OCI-LY7 (cell line): ENCODE data around the gene MCRIP2. TPM values are rescaled to one million over a fixed set of nuclear protein-coding genes. Genes with fewer than 3 reads are reported as not detected.

Experiments used
- BruUV-seq: library from RNA; stranded (reverse); fragments of 400-500 nt; replicated peaks from 2 replicates; lab custom pipeline; 2021; lab: Mats Ljungman, UMichigan
- CTCF ChIA-PET: fragments of 300-600 bp; sonication (Branson Sonifier 250); formaldehyde crosslinking; loops from one replicate; lab custom pipeline; 2022; ENCODE audit warnings: antibody characterized with exemption; ENCODE audit not compliant: unreplicated experiment; lab: Charles Lee
- POLR2A ChIA-PET: fragments of 300-600 bp; sonication (Branson Sonifier 250); formaldehyde crosslinking; loops from one replicate; lab custom pipeline; 2022; ENCODE audit warnings: antibody characterized with exemption; lab: Charles Lee
- DNase-seq: peaks from one replicate; pipeline ENCODE4 v3.0.0-alpha.2; 2015; ENCODE audit warnings: low spot score
- H2AFZ ChIP-seq: fragments of 200-600 bp; sonication (generic), shearing (Covaris generic); 2 replicates; pipeline ENCODE4 v1.6.1; 2014; ENCODE audit warnings: mild to moderate bottlenecking, antibody characterized with exemption, low read length, moderate library complexity
- H3K27ac ChIP-seq: fragments of 200-600 bp; sonication (generic); 2 replicates; pipeline ENCODE4 v1.5.1; 2014; ENCODE audit warnings: mixed run types, low read depth, mild to moderate bottlenecking, moderate library complexity, low read length, inconsistent platforms; ENCODE audit not compliant: poor library complexity, severe bottlenecking
- H3K36me3 ChIP-seq: fragments of 200-600 bp; sonication (generic); 2 replicates; pipeline ENCODE4 v1.6.1; 2014; ENCODE audit warnings: mild to moderate bottlenecking, antibody characterized with exemption, low read length, moderate library complexity, mixed read lengths; ENCODE audit not compliant: insufficient read depth
- H3K4me1 ChIP-seq: fragments of 200-600 bp; sonication (generic); 2 replicates; pipeline ENCODE4 v1.5.1; 2014; ENCODE audit warnings: mild to moderate bottlenecking, low read length; ENCODE audit not compliant: insufficient read depth, poor library complexity, severe bottlenecking
- H3K4me2 ChIP-seq: fragments of 200-600 bp; sonication (generic); 2 replicates; pipeline ENCODE4 v1.6.1; 2014; ENCODE audit warnings: mild to moderate bottlenecking, low read length
- H3K4me3 ChIP-seq: fragments of 200-600 bp; sonication (generic); 2 replicates; pipeline ENCODE4 v1.5.1; 2014; ENCODE audit warnings: mild to moderate bottlenecking, low read depth, low read length; ENCODE audit not compliant: poor library complexity, severe bottlenecking
- H3K79me2 ChIP-seq: fragments of 200-600 bp; sonication (generic); 2 replicates; pipeline ENCODE4 v1.6.1; 2016; ENCODE audit warnings: low read depth, mild to moderate bottlenecking, low read length, moderate library complexity, mixed read lengths; ENCODE audit not compliant: insufficient read depth
- H3K9me2 ChIP-seq: fragments of 200-600 bp; sonication (generic); 2 replicates; pipeline ENCODE4 v1.6.1; 2016; ENCODE audit warnings: mild to moderate bottlenecking, low read length, mixed read lengths; ENCODE audit not compliant: insufficient read depth
- H3K9me3 ChIP-seq: fragments of 200-600 bp; sonication (generic); 2 replicates; pipeline ENCODE4 v1.6.1; 2014; ENCODE audit warnings: mild to moderate bottlenecking, mixed run types, low read length, mixed read lengths
- H4K20me1 ChIP-seq: fragments of 200-600 bp; sonication (generic); 2 replicates; pipeline ENCODE4 v1.6.1; 2014; ENCODE audit warnings: mild to moderate bottlenecking, antibody characterized with exemption, low read length, moderate library complexity, mixed read lengths; ENCODE audit not compliant: insufficient read depth
- CTCF ChIP-seq: fragments of 200-600 bp; sonication (generic); conservative IDR thresholded peaks from 2 replicates; pipeline ENCODE4 v1.5.1; 2014; ENCODE audit warnings: mild to moderate bottlenecking, antibody characterized with exemption, low read length, moderate library complexity, mixed read lengths
- EZH2phosphoT487 ChIP-seq: fragments of 200-600 bp; sonication (generic); IDR thresholded peaks from 2 replicates; pipeline ENCODE4 v1.6.1; 2018; ENCODE audit warnings: low read depth, borderline replicate concordance, mild to moderate bottlenecking, mixed run types, antibody characterized with exemption, low read length, moderate library complexity, mixed read lengths
- intact Hi-C: fragments of 100-400 bp; cut with micrococcal nuclease; formaldehyde crosslinking; loops from one replicate; pipeline ENCODE4 v1.10.0; 2022; ENCODE audit not compliant: unreplicated experiment
- total RNA-seq, 2 experiments: library from RNA; depleted of rRNA in 1 of 2; stranded (reverse); fragments of >200 nt in 1 of 2; shearing (Covaris generic) in 1 of 2; gene quantifications; 2 replicates each; pipeline ENCODE4 v1.2.3, GENCODE V29; 2014 to 2022

The MCRIP2 gene
- total RNA-seq, 2 experiments from 2014 or later = 62.8 to 64.1 TPM

DNA sequence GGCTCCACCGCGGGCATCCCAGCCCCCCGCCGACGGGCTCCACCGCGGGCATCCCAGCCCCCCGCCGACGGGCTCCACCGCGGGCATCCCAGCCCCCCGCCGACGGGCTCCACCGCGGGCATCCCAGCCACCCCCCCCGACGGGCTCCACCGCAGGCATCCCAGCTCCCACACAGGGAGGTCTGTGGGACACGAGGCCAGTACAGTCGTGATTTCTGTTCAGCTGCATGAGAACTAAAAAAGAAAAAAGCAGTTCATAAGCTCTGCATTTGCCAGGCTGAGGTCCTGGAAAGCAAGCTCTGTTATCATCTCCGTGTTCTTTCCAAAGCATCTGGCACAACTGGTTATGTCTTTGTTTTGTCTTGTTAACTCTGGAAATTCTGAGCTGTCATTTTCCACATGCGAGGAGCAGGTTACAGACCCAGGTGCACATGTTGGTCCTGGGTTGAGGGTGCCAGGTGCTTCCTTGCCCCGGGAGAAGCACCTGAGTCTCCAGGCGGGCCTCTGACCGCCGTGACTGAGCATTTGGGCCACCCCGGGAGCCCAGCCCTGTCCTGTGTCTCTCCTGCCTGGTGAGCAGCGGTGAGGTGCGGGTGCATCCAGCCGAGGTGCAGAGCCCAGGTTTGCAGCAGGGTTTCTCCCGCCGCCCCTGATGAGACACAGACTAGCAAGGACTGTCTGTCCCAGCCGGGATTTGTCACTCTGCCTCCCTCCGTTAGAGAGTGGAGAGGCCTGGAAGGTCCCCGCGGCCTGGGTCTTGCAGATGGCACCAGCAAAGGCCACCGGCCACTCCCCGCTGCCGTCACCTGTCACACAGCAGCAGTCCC, 20.7 kb upstream of the MCRIP2 start:
- H3K79me2 ChIP-seq = no peaks in the 10 kb centered on the region
- CTCF ChIA-PET = no interaction called here
- no TSS peak for BruUV-seq
- POLR2A ChIA-PET = no interaction called here
- H2AFZ ChIP-seq = no peak overlapping the region
- H3K36me3 ChIP-seq = no peaks in the 10 kb centered on the region
- intact Hi-C loops = no loop called here
- H3K9me2 ChIP-seq = no peaks in the 10 kb centered on the region
- no peak overlapping the region for H3K4me3 ChIP-seq
- no peak overlapping the region for H3K4me2 ChIP-seq
- no peak for DNase-seq
- no peaks in the 10 kb centered on the region for H3K9me3 ChIP-seq
- H3K4me1 ChIP-seq = no peaks in the 10 kb centered on the region
- no peak for TF ChIP-seq CTCF
- TF ChIP-seq EZH2phosphoT487 = no peak
- H4K20me1 ChIP-seq = no peaks in the 10 kb centered on the region
- H3K27ac ChIP-seq = no peak overlapping the region

GRCh38 chr16:621526-622105, 20.0 kb upstream of the MCRIP2 start:
- H3K4me2 ChIP-seq = no peak overlapping the region
- H4K20me1 ChIP-seq = no peaks in the 10 kb centered on the region
- ChIA-PET POLR2A (no interaction called here), CTCF (no interaction called here)
- H3K27ac ChIP-seq = no peak overlapping the region
- intact Hi-C loops = no loop called here
- no peaks in the 10 kb centered on the region for H3K79me2 ChIP-seq
- no peak for DNase-seq
- no peaks in the 10 kb centered on the region for H3K4me1 ChIP-seq
- H2AFZ ChIP-seq = no peak overlapping the region
- no peaks in the 10 kb centered on the region for H3K9me2 ChIP-seq
- no TSS peak for BruUV-seq
- no peaks in the 10 kb centered on the region for H3K9me3 ChIP-seq
- no peaks in the 10 kb centered on the region for H3K36me3 ChIP-seq
- TF ChIP-seq CTCF = no peak
- TF ChIP-seq EZH2phosphoT487 = no peak
- H3K4me3 ChIP-seq = no peak overlapping the region

DNA sequence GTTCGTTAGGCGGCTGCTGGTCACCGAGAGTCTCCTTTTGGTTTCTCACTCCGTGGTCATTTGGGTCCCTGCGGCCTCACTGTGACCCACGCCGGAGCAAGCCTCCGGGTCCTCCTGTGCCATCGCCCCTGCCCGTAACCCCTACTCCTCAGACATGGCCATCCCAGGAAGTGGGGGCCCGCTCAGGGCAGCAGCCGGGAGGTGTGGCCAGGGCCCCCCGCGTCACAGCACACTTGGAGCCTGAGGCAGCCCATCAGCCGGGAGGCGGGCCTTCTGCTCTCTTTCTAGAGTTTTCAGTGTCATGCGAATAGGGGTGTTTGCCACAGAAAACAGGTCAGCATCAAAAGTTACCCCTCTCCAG, 18.7 kb upstream of the MCRIP2 start:
- no peak overlapping the region for H3K4me3 ChIP-seq
- intact Hi-C loops = no loop called here
- TF ChIP-seq CTCF (no peak), EZH2phosphoT487 (no peak)
- H4K20me1 ChIP-seq = no peaks in the 10 kb centered on the region
- POLR2A ChIA-PET = no interaction called here
- H2AFZ ChIP-seq = no peak overlapping the region
- H3K4me1 ChIP-seq = no peaks in the 10 kb centered on the region
- H3K4me2 ChIP-seq = no peak overlapping the region
- no peak for DNase-seq
- no peaks in the 10 kb centered on the region for H3K9me2 ChIP-seq
- no peak overlapping the region for H3K27ac ChIP-seq
- no peaks in the 10 kb centered on the region for H3K9me3 ChIP-seq
- no TSS peak for BruUV-seq
- H3K79me2 ChIP-seq = no peaks in the 10 kb centered on the region
- CTCF ChIA-PET = no interaction called here
- H3K36me3 ChIP-seq = no peaks in the 10 kb centered on the region
